ENCODE results near the gene ZNF804B. TPM values are rescaled to one million over a fixed set of nuclear protein-coding genes. Genes with fewer than 3 reads are reported as not detected.
A peak's percentile ranks its signal among the peaks of the same experiment; 100 is the strongest.

Gene ZNF804B
- total RNA-seq, 1 donor from 2014 or later, result not detected

GRCh38 chr7:88826222-88826621 lies 66.7 kb downstream of the ZNF804B start:
- DNase-seq (ENCODE audit: low spot score), result no peak
- ATAC-seq, result no peak

GRCh38 chr7:88835147-88835728 lies 75.7 kb downstream of the ZNF804B start:
- peak; percentile 92 for ATAC-seq
- no peak for DNase-seq (ENCODE audit: low spot score)

- ATAC-seq (no peak), DNase-seq (ENCODE audit: low spot score) (no peak)
Observed at GRCh38 chr7:88842201-88842600, 82.7 kb downstream of the ZNF804B start.

GRCh38 chr7:88845091-88845490 lies 85.6 kb downstream of the ZNF804B start:
- ATAC-seq (no peak), DNase-seq (ENCODE audit: low spot score) (no peak)

- ATAC-seq (no peak), DNase-seq (ENCODE audit: low spot score) (no peak)
Observed at GRCh38 chr7:88851220-88851619, 91.7 kb downstream of the ZNF804B start.

GRCh38 chr7:88859288-88859687 lies 99.8 kb downstream of the ZNF804B start:
- DNase-seq (ENCODE audit: low spot score) (no peak), ATAC-seq (no peak)

GRCh38 chr7:88866265-88866863 lies 106.9 kb downstream of the ZNF804B start:
- DNase-seq (ENCODE audit: low spot score) (no peak), ATAC-seq (no peak)

GRCh38 chr7:88867158-88867557 lies 107.7 kb downstream of the ZNF804B start:
- ATAC-seq (peak; percentile 28), DNase-seq (ENCODE audit: low spot score) (no peak)

GRCh38 chr7:88868456-88868855 lies 109.0 kb downstream of the ZNF804B start:
- ATAC-seq (no peak), DNase-seq (ENCODE audit: low spot score) (no peak)

GRCh38 chr7:88881136-88881535 lies 121.6 kb downstream of the ZNF804B start:
- ATAC-seq (no peak), DNase-seq (ENCODE audit: low spot score) (no peak)

GRCh38 chr7:88885131-88885530 lies 125.6 kb downstream of the ZNF804B start:
- ATAC-seq (no peak), DNase-seq (ENCODE audit: low spot score) (no peak)

- ATAC-seq (no peak), DNase-seq (ENCODE audit: low spot score) (no peak)
Observed at GRCh38 chr7:88888684-88889083, 129.2 kb downstream of the ZNF804B start.

GRCh38 chr7:88910516-88910915 lies 151.0 kb downstream of the ZNF804B start:
- DNase-seq (ENCODE audit: low spot score), result no peak
- ATAC-seq, result no peak

GRCh38 chr7:88912852-88913251 lies 153.4 kb downstream of the ZNF804B start:
- no peak for DNase-seq (ENCODE audit: low spot score)
- ATAC-seq, result no peak

- DNase-seq (ENCODE audit: low spot score), result no peak
- ATAC-seq, result no peak
Observed at GRCh38 chr7:88915615-88916014, 156.1 kb downstream of the ZNF804B start.

- ATAC-seq, result no peak
- no peak for DNase-seq (ENCODE audit: low spot score)
Observed at GRCh38 chr7:88919478-88920131, 160.1 kb downstream of the ZNF804B start.

- no peak for DNase-seq (ENCODE audit: low spot score)
- no peak for ATAC-seq
Observed at GRCh38 chr7:88922944-88923343, 163.4 kb downstream of the ZNF804B start.

- ATAC-seq (no peak), DNase-seq (ENCODE audit: low spot score) (no peak)
Observed at GRCh38 chr7:88928276-88928675, 168.8 kb downstream of the ZNF804B start.

- ATAC-seq (no peak), DNase-seq (ENCODE audit: low spot score) (no peak)
Observed at GRCh38 chr7:88929719-88930118, 170.2 kb downstream of the ZNF804B start.

- ATAC-seq, result no peak
- DNase-seq (ENCODE audit: low spot score), result no peak
Observed at GRCh38 chr7:88933285-88933684, 173.8 kb downstream of the ZNF804B start.

GRCh38 chr7:88942815-88943501 lies 183.5 kb downstream of the ZNF804B start:
- DNase-seq (ENCODE audit: low spot score) (no peak), ATAC-seq (no peak)

GRCh38 chr7:88951826-88952225 lies 192.3 kb downstream of the ZNF804B start:
- ATAC-seq (no peak), DNase-seq (ENCODE audit: low spot score) (no peak)
